Activated T-cell treated with anti-CD3 and anti-CD28 coated beads for 24 hours (primary cell): ENCODE data around the gene HMGCS2.

Experiments
- DNase-seq: peaks from one replicate; pipeline ENCODE4 v3.0.0-alpha.2; 2020; ENCODE audit warnings: low read depth

Gene HMGCS2

DNA sequence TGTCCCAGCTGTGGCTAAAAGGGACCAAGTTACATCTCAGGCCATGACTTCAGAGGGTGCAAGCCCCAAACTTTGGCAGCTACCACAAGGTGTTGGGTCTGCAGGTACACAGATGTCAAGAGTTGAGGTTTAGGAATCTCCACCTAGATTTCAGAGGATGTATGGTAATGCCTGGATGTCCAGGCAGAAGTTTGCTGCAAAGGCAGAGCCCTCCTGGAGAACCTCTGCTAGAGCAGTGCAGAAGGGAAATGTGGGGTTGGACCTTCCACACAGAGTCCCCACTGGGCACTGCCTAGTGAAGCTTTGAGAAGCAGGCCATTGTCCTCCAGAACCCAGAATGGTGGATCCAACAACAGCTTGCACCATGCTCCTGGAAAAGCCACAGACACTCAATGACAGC, 67.0 kb downstream of the HMGCS2 start:
- no peak for DNase-seq

DNA sequence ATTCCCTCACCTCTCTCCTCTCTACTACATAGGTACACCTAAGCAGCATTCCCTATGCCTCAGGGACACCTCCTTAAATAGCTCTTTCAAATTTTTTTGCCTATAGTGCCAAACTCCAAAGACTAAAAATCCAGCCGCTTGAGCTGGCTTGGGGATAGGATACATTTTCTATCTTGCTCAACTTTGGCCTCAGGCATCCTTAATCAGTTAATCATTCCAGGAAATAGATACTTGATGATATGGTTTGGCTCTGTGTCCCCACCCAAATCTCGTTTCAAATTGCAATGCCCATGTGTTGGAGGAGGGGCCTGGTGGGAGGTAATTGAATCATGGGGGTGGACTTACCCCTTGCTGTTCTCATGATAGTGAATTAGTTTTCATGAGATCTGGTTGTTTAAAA, 68.4 kb downstream of the HMGCS2 start:
- no peak for DNase-seq
